ENCODE results near the gene RAB3A.

GRCh38 chr19:18234194-18234593 is 30.4 kb upstream of the RAB3A start:
- TF ChIP-seq YY1 (IDR thresholded peaks at IDR 0.05; ENCODE audit: low read depth) (no peak), RAD21 (IDR thresholded peaks at IDR 0.05; ENCODE audit: low read depth) (no peak), EGR1 (IDR thresholded peaks at IDR 0.05) (no peak), MAX (IDR thresholded peaks at IDR 0.05) (no peak), REST (IDR thresholded peaks at IDR 0.05; ENCODE audit: low read depth) (no peak)

Data from Ishikawa (cell line).